HG03060 (cell line): ENCODE results near the gene ADK.

Experiments
- ATAC-seq: cut with Tn5 transposase; IDR thresholded peaks from one replicate; pipeline ENCODE4 v1.9.1; 2021; ENCODE audit warnings: low read depth, moderate number of reproducible peaks; ENCODE audit not compliant: unreplicated experiment

The ADK gene

GRCh38 chr10:74640134-74640921 lies 489.3 kb downstream of the ADK start:
- no peak for ATAC-seq

- no peak for ATAC-seq
Observed at GRCh38 chr10:74641659-74642058, 490.6 kb downstream of the ADK start.

GRCh38 chr10:74642901-74643595 lies 492.0 kb downstream of the ADK start:
- ATAC-seq, result no peak

- no peak for ATAC-seq
Observed at GRCh38 chr10:74643596-74643975, 492.6 kb downstream of the ADK start.

GRCh38 chr10:74644738-74645137 lies 493.7 kb downstream of the ADK start:
- no peak for ATAC-seq

GRCh38 chr10:74645692-74646091 lies 494.7 kb downstream of the ADK start:
- no peak for ATAC-seq

- ATAC-seq, result peak; percentile 52
Observed at GRCh38 chr10:74650613-74651012, 499.6 kb downstream of the ADK start.

- ATAC-seq, result no peak
Observed at GRCh38 chr10:74651565-74651964, 500.5 kb downstream of the ADK start.

- ATAC-seq, result no peak
Observed at GRCh38 chr10:74652664-74653063, 501.6 kb downstream of the ADK start.

- no peak for ATAC-seq
Observed at GRCh38 chr10:74658511-74658910, 507.5 kb downstream of the ADK start.

- no peak for ATAC-seq
Observed at GRCh38 chr10:74662635-74663034, 511.6 kb downstream of the ADK start.

GRCh38 chr10:74669210-74669609 lies 518.2 kb downstream of the ADK start:
- no peak for ATAC-seq

- no peak for ATAC-seq
Observed at GRCh38 chr10:74671716-74672115, 520.7 kb downstream of the ADK start.

- ATAC-seq, result no peak
Observed at GRCh38 chr10:74672430-74673165, 521.6 kb downstream of the ADK start.

GRCh38 chr10:74674927-74675326 lies 523.9 kb downstream of the ADK start:
- no peak for ATAC-seq

GRCh38 chr10:74675484-74675883 lies 524.5 kb downstream of the ADK start:
- ATAC-seq, result no peak

GRCh38 chr10:74677951-74678350 lies 526.9 kb downstream of the ADK start:
- peak; percentile 81 for ATAC-seq

- ATAC-seq, result no peak
Observed at GRCh38 chr10:74681917-74682627, 531.1 kb downstream of the ADK start.

GRCh38 chr10:74683067-74683466 lies 532.0 kb downstream of the ADK start:
- no peak for ATAC-seq

GRCh38 chr10:74683621-74684364 lies 532.8 kb downstream of the ADK start:
- ATAC-seq, result no peak
